GM15510 (cell line): Measurements from ENCODE around the gene FBXO7.
A peak's percentile ranks its signal among the peaks of the same experiment; 100 is the strongest.

Experiments
- POLR2A ChIP-seq: IDR thresholded peaks from 3 replicates; pipeline ENCODE4 v1.6.1; 2011; ENCODE audit warnings: borderline replicate concordance; ENCODE audit not compliant: insufficient read length; ENCODE audit errors: extremely low read depth

FBXO7 gene

DNA sequence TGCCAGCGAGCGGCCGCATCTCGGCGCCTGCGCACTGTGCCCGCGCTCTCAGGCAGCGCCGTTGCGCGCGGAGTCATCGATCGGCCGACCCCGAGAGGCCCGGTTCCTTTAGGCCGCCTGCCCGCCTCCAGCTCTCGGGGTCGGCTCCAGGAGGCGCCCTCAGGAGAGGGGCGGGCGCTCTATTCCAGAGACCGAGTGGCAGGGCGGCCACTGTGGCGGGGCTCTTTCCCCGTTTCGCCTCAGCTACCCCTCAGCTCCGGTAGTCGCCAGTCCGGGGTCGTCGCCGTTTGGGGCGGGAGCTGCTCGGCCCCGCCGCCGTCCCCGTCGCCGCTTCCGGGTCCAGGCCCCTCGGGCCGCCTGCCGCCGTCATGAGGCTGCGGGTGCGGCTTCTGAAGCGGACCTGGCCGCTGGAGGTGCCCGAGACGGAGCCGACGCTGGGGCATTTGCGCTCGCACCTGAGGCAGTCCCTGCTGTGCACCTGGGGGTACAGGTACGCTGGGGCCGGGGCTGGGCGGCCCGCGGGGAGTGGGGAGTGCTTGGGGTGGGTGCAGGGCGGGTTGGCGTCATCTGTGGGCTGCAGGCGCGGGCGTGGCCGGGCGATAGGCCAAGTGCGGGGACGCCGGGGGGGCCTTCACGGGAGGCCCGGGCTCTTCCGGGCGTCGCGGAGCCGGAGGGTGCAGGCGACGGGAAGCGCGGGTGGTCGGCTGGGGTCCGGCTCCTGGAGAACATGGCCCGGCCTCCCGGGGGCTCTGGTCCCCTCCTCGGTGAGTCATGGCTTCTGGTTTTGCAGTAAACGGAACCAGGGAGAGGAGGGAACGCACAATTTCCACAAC lies at the start of gene FBXO7:
FBXO7 (plus strand) TSS at position 177 of the 833 bp plus-strand sequence; CDS start at position 369, 192 bp downstream.
- peak; percentile 74 for TF ChIP-seq POLR2A

DNA sequence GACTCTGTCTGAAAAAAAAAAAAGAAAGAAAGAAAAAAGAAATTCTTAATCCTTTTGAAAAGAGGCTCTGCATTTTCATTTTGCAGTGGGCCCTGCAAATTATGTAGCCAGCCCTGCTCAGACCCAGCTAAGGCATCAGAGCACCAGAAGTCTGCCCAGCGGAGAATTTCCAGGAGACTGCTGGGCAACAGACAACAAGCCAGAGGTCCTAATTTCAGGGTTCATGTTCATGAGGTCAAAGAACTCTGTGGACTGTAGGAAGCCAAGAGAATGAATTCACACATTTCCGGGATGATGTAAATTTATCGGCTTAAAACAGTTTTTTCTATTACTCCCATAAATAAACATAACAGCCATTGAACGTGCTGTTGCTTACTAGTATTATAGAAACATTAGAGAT lies 47.7 kb upstream of the FBXO7 start:
- TF ChIP-seq POLR2A, result no peak

DNA sequence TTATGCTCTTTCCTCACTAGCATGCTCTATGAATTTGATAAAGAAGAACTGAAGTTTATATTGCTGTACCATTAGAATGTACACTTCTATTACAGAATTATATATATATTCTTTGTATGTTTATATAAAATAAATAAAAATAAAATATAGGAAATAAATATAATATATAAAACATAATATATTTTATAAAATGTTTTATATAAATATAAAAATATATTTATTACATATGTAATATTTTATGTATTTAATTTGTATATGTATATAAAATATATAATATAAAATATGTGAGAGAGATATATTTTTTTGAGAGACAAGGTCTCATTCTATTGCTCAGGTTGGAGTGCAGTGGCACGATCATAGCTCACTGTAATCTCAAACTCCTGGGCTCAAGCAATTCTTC lies 44.3 kb upstream of the FBXO7 start:
- no peak for TF ChIP-seq POLR2A

DNA sequence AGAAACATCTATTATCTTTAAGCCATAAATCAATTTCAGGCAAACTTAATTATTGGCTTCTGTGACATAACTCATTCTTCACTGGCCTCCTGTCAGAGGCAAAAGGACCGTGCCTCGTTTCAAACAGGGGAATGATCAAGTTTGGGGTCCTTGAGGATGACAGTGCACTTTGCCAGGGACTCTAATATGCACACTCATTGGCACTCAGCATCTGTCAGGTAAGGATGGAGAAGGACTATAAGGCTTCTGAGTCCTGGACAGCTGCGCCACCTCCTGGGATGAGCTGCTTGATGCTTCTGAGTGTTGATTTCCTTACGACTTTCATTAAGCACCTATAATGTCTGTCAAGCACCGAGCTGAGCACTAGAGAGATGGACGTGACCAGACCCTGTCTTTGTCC lies 30.5 kb upstream of the FBXO7 start:
- no peak for TF ChIP-seq POLR2A

DNA sequence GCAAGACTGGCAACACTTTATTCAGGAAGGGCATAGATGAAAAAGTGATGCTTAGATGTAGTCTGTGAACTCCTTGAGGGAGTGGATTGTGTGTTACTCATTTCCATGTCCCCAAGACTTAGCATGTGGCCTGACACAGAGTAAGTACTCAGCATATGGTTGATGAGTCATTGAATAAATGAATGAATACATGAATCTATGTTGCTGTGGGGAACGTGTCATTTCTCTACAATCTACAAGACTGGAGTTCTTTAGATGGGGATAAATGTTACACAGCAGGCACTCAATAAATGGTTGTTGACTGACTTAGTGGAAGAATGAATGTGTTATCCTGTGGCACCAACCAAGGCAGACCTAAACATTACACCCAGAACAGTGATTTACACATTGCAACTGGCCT lies 28.3 kb upstream of the FBXO7 start:
- no peak for TF ChIP-seq POLR2A

DNA sequence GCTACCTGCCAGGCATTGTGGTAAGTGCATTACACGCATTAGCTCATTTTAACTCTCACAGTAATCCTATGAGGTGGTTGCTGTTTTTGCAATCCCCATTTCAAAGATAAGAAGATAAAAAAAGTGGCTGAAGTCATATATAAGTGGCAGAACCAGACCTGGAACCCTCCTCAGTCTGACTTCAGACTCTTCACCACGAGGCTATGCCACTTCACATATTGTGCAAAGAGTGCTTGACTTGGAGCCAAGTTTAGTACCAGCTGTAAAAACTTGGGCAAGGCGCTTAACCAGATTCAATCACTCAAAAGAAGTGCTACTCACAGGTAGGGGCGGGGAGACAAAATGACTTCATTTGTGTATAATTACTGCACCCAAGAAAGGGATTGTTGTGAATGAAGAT lies 25.6 kb upstream of the FBXO7 start:
- TF ChIP-seq POLR2A, result no peak

DNA sequence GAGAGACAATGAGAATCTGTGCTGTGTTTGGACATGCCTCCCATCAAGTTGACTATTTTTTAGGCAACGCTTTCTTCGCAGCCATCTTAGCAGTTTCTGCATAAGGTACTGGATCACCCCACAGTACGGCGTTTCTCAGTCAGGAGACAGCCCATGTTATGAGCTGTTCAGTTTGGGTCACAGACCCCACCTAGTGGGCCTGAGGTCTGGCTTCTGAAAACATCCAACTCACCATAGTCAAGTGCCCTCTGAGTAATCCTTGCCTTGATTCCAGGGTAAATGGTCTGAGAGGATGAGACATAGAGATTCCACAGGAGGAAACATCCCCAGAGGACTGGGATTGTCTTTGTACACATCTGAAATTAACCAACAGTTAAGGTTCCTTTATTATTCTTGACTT lies 17.6 kb upstream of the FBXO7 start:
- TF ChIP-seq POLR2A, result no peak

DNA sequence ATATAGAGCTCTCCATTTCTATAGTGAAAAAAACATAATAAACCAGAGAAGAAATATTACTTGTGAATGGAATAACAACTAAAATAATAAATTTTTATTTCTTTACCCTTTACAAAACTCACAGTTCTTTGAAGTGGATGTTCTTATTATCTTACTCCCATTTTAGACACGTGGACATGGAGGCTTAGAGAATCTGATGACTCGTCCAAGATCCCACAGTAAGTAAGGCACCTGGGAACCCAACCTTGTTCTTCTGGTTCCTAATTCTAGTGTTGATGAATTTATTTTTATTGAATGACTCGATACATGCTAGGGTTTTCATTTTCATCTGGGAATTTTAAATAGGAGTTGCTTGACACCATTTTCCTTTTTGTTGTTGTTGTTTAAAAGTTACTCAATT lies 12.2 kb upstream of the FBXO7 start:
- no peak for TF ChIP-seq POLR2A

- no peak for TF ChIP-seq POLR2A
Measured at GRCh38 chr22:32465661-32466060, 8.9 kb upstream of the FBXO7 start.

DNA sequence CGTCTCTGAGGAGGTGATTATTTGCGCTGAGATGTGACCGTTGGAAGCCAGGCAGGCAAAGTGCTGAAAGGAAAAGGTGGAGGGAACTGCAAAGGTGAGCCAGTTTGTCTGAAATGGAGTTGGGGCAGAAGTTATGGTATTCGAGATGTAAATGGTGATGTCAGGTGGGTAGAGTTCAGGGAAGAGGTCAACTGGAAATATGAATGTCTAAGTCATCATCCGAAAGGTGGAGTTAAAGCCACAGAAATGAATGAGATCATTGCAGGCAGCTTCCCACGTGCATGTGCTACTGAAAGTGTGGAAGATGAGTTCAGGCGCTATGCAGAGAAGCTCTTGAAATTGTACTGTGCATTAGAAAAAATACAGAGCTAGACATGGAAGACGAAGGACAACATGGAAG lies 8.1 kb upstream of the FBXO7 start:
- no peak for TF ChIP-seq POLR2A

DNA sequence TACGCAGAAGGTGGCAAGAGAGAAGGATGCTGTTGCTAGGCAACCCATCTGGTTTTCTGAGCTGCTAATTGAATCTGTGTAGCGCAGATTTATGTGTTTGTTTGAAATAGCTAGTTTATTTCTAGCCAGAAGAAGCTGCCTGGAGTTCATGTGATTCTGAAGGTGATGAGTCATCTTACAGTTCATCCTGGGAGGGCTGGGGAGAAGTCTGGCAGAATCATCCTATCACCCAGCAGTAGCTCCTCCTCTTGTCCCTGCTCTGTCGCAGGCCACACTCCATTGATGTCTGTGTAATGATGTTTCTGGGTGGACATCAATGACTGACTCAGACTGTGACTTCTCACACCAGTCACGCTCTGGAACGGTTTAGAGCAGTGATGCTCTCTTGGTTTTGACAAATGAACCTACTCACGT lies 4.8 kb upstream of the FBXO7 start:
- no peak for TF ChIP-seq POLR2A

DNA sequence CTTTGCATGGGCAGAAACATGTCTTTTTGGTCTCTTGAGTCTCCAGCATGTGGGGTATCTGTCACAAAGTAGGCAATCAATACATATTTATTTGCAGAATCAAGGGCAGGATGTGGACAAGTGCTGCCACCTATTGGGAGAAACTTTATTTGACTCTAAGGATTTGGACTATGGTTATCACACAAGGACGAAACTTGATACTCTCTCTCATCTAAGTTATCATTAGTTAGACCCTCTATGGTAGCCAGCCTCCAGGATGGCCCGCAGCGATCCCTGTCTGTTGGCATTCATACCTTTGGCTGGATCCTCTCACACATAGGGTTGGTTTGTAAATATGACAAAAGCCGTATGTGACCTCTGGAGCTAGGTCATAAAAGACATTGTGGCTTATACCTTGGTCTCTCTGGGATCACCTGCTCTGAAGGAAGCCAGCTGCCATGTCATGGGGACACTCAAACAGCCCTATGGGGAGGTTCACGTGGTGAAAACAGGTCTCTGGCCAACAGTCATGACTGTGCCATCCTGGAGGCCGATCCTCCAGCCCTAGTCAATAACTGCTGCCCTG lies 1.1 kb upstream of the FBXO7 start:
- TF ChIP-seq POLR2A, result no peak

- TF ChIP-seq POLR2A, result no peak
Measured at GRCh38 chr22:32475468-32476010, 928 bp downstream of the FBXO7 start.

- no peak for TF ChIP-seq POLR2A
Measured at GRCh38 chr22:32476281-32477195, 1.9 kb downstream of the FBXO7 start.

- no peak for TF ChIP-seq POLR2A
Measured at GRCh38 chr22:32477596-32477995, 3.0 kb downstream of the FBXO7 start.
